Measurements from ENCODE around the gene SF3A2. TPM values are rescaled to one million over a fixed set of nuclear protein-coding genes. Genes with fewer than 3 reads are reported as not detected.

SF3A2 gene
- total RNA-seq, 4 donors from 2014 or later = 13.2 to 31.1 (median 24.5) TPM

- DNase-seq (ENCODE audit: low spot score) = no peak
Measured at GRCh38 chr19:2254064-2254872, 17.6 kb downstream of the SF3A2 start.

GRCh38 chr19:2255112-2255845 lies 18.7 kb downstream of the SF3A2 start:
- no peak for ATAC-seq (ENCODE audit: low FRiP score)
- DNase-seq (ENCODE audit: low spot score) = no peak
- TF ChIP-seq CTCF (IDR thresholded peaks at IDR 0.05) = no peak

More at GRCh38 chr19:2254064-2254872, 17.6 kb downstream of the SF3A2 start:
- TF ChIP-seq CTCF (IDR thresholded peaks at IDR 0.05) = no peak
- no peak for ATAC-seq (ENCODE audit: low FRiP score)

- DNase-seq (ENCODE audit: low spot score) (no peak), ATAC-seq (ENCODE audit: low FRiP score) (no peak)
- TF ChIP-seq CTCF (IDR thresholded peaks at IDR 0.05) = no peak
Measured at GRCh38 chr19:2255982-2256685, 19.5 kb downstream of the SF3A2 start, which contains the start of gene JSRP1. Gene JSRP1 (minus strand): TSS chr19:2256417. CDS start chr19:2255314, 1,103 bp downstream.

GRCh38 chr19:2259336-2259735 lies 22.7 kb downstream of the SF3A2 start:
- ATAC-seq (ENCODE audit: low FRiP score) (no peak), DNase-seq (ENCODE audit: low spot score) (no peak)
- no peak for TF ChIP-seq CTCF (IDR thresholded peaks at IDR 0.05)

GRCh38 chr19:2260341-2260805 lies 23.7 kb downstream of the SF3A2 start:
- DNase-seq (ENCODE audit: low spot score) (no peak), ATAC-seq (ENCODE audit: low FRiP score) (no peak)
- TF ChIP-seq CTCF (IDR thresholded peaks at IDR 0.05) = no peak

- no peak for ATAC-seq (ENCODE audit: low FRiP score)
- TF ChIP-seq CTCF (IDR thresholded peaks at IDR 0.05) = peak in 1 of 3 donors; percentile 7
- DNase-seq (ENCODE audit: low spot score) = no peak
Measured at GRCh38 chr19:2261438-2262172, 25.0 kb downstream of the SF3A2 start.
